ENCODE data around the gene LIMA1.
"Not testable (repeated sequence)": the region's sequence is repeated elsewhere in the genome, so short reads cannot be mapped to it uniquely, and the experiment has no call there.

Gene LIMA1

GRCh38 chr12:50186681-50187080 lies 96.6 kb downstream of the LIMA1 start:
- no peak for DNase-seq (ENCODE audit: low read depth in 2 of 2)

- no peak for DNase-seq (ENCODE audit: low read depth in 2 of 2)
These were observed 97.2 kb downstream of the LIMA1 start for GRCh38 chr12:50185970-50186663.

- DNase-seq (ENCODE audit: low read depth in 2 of 2): no peak
These were observed 97.9 kb downstream of the LIMA1 start for GRCh38 chr12:50185301-50185895.

- no peak for DNase-seq (ENCODE audit: low read depth in 2 of 2)
These were observed 99.1 kb downstream of the LIMA1 start for GRCh38 chr12:50184261-50184660.

- no peak for DNase-seq (ENCODE audit: low read depth in 2 of 2)
These were observed 100.9 kb downstream of the LIMA1 start for GRCh38 chr12:50182461-50182860.

- no peak for DNase-seq (ENCODE audit: low read depth in 2 of 2)
These were observed 101.6 kb downstream of the LIMA1 start for GRCh38 chr12:50181691-50182090.

GRCh38 chr12:50175716-50176026 lies 107.6 kb downstream of the LIMA1 start:
- no peak for DNase-seq (ENCODE audit: low read depth in 2 of 2)

- DNase-seq (ENCODE audit: low read depth in 2 of 2): no peak
These were observed 108.2 kb downstream of the LIMA1 start for GRCh38 chr12:50174971-50175715.

- peak; percentile 99 for DNase-seq (ENCODE audit: low read depth in 2 of 2)
These were observed 116.1 kb downstream of the LIMA1 start, which contains the start of gene CERS5 for GRCh38 chr12:50167049-50167828. Gene CERS5 (minus strand): TSS chr12:50167369. CDS start chr12:50167297, 72 bp downstream.

GRCh38 chr12:50166799-50167048 lies 116.6 kb downstream of the LIMA1 start:
- peak; percentile 60 to 63 for DNase-seq (ENCODE audit: low read depth in 2 of 2)

- no peak for DNase-seq (ENCODE audit: low read depth in 2 of 2)
These were observed 118.4 kb downstream of the LIMA1 start for GRCh38 chr12:50164963-50165362.

GRCh38 chr12:50162230-50162629 lies 121.1 kb downstream of the LIMA1 start:
- DNase-seq (ENCODE audit: low read depth in 2 of 2): no peak

- no peak for DNase-seq (ENCODE audit: low read depth in 2 of 2)
These were observed 122.7 kb downstream of the LIMA1 start for GRCh38 chr12:50160643-50161042.

GRCh38 chr12:50157259-50157658 lies 126.1 kb downstream of the LIMA1 start:
- no peak for DNase-seq (ENCODE audit: low read depth in 2 of 2)

- DNase-seq (ENCODE audit: low read depth in 2 of 2): no peak
These were observed 126.7 kb downstream of the LIMA1 start for GRCh38 chr12:50156641-50157040.

- DNase-seq (ENCODE audit: low read depth in 2 of 2): not testable (repeated sequence)
These were observed 128.4 kb downstream of the LIMA1 start for GRCh38 chr12:50154947-50155346.

GRCh38 chr12:50151047-50151687 lies 132.2 kb downstream of the LIMA1 start:
- DNase-seq (ENCODE audit: low read depth in 2 of 2): no peak

GRCh38 chr12:50149311-50149710 lies 134.0 kb downstream of the LIMA1 start:
- no peak for DNase-seq (ENCODE audit: low read depth in 2 of 2)

- not testable (repeated sequence) for DNase-seq (ENCODE audit: low read depth in 2 of 2)
These were observed 135.3 kb downstream of the LIMA1 start for GRCh38 chr12:50148011-50148410.

GRCh38 chr12:50147281-50147680 lies 136.0 kb downstream of the LIMA1 start:
- DNase-seq (ENCODE audit: low read depth in 2 of 2): no peak

- DNase-seq (ENCODE audit: low read depth in 2 of 2): no peak
These were observed 137.9 kb downstream of the LIMA1 start for GRCh38 chr12:50145439-50145838.

GRCh38 chr12:50142993-50143392 lies 140.3 kb downstream of the LIMA1 start:
- DNase-seq (ENCODE audit: low read depth in 2 of 2): no peak

Measured in stimulated activated CD8-positive, alpha-beta memory T cell treated with anti-CD3 and anti-CD28 coated beads, Interleukin-15, amount 100 ng/mL, for 48 hours (primary cell).